ENCODE data around the gene KCNJ6.

Gene KCNJ6

GRCh38 chr21:37862536-37862935 lies 53.7 kb downstream of the KCNJ6 start:
- DNase-seq = no peak

GRCh38 chr21:37861561-37861960 lies 54.7 kb downstream of the KCNJ6 start:
- DNase-seq = no peak

GRCh38 chr21:37860416-37860815 lies 55.8 kb downstream of the KCNJ6 start:
- DNase-seq = no peak

- DNase-seq = no peak
These were observed 60.3 kb downstream of the KCNJ6 start for GRCh38 chr21:37855647-37856625.

GRCh38 chr21:37855271-37855646 lies 61.0 kb downstream of the KCNJ6 start:
- DNase-seq = no peak

GRCh38 chr21:37849506-37850102 lies 66.7 kb downstream of the KCNJ6 start:
- DNase-seq = no peak

GRCh38 chr21:37848721-37849490 lies 67.4 kb downstream of the KCNJ6 start:
- no peak for DNase-seq

GRCh38 chr21:37845535-37845934 lies 70.7 kb downstream of the KCNJ6 start:
- DNase-seq = no peak

- no peak for DNase-seq
These were observed 73.1 kb downstream of the KCNJ6 start for GRCh38 chr21:37843191-37843590.

- DNase-seq = no peak
These were observed 73.9 kb downstream of the KCNJ6 start for GRCh38 chr21:37842163-37842919.

GRCh38 chr21:37837381-37837780 lies 78.9 kb downstream of the KCNJ6 start:
- DNase-seq = no peak

- DNase-seq = no peak
These were observed 80.8 kb downstream of the KCNJ6 start for GRCh38 chr21:37835481-37835880.

- no peak for DNase-seq
These were observed 83.0 kb downstream of the KCNJ6 start for GRCh38 chr21:37833301-37833700.

- DNase-seq = no peak
These were observed 86.8 kb downstream of the KCNJ6 start for GRCh38 chr21:37829447-37829846.

GRCh38 chr21:37828991-37829390 lies 87.3 kb downstream of the KCNJ6 start:
- no peak for DNase-seq

GRCh38 chr21:37828556-37828955 lies 87.7 kb downstream of the KCNJ6 start:
- DNase-seq = no peak

- no peak for DNase-seq
These were observed 88.3 kb downstream of the KCNJ6 start for GRCh38 chr21:37827913-37828312.

GRCh38 chr21:37821786-37822450 lies 94.3 kb downstream of the KCNJ6 start:
- no peak for DNase-seq

GRCh38 chr21:37821092-37821491 lies 95.2 kb downstream of the KCNJ6 start:
- no peak for DNase-seq

- DNase-seq = no peak
These were observed 96.9 kb downstream of the KCNJ6 start for GRCh38 chr21:37819372-37819771.

- no peak for DNase-seq
These were observed 99.0 kb downstream of the KCNJ6 start for GRCh38 chr21:37817242-37817641.

- DNase-seq = no peak
These were observed 100.4 kb downstream of the KCNJ6 start for GRCh38 chr21:37815893-37816292.
